Panc1 (cell line): ENCODE data around the gene TFDP1. TPM values are rescaled to one million over a fixed set of nuclear protein-coding genes. Genes with fewer than 3 reads are reported as not detected.

Source experiments
- ATAC-seq: fragments of 200-7000 bp; cut with Tn5 transposase; 2 replicates; pipeline ENCODE4 v1.9.1; 2020; ENCODE audit warnings: mild to moderate bottlenecking, moderate library complexity
- BruUV-seq: library from RNA; stranded (reverse); fragments of 400-500 nt; replicated peaks from 2 replicates; lab custom pipeline; 2021; lab: Mats Ljungman, UMichigan
- CTCF ChIA-PET: fragments of 300-600 bp; sonication (Branson Sonifier 250); formaldehyde crosslinking; loops from one replicate; lab custom pipeline; 2022; ENCODE audit warnings: antibody characterized with exemption; lab: Charles Lee
- POLR2A ChIA-PET: fragments of 300-600 bp; sonication (Branson Sonifier 250); formaldehyde crosslinking; loops from one replicate; lab custom pipeline; 2022; ENCODE audit warnings: antibody characterized with exemption; lab: Charles Lee
- DNase-seq: peaks from one replicate; pipeline ENCODE4 v3.0.0-alpha.2; 2010; ENCODE audit warnings: low read depth, low spot score
- H3K27ac ChIP-seq: 2 replicates; pipeline ENCODE4 v1.5.1; 2011; ENCODE audit warnings: mild to moderate bottlenecking, low read length, inconsistent platforms
- H3K27me3 ChIP-seq: fragments of 200-500 bp; sonication (Bioruptor generic); 2 replicates; pipeline ENCODE4 v1.6.0; 2014; ENCODE audit warnings: low read length, inconsistent platforms; ENCODE audit not compliant: control insufficient read depth, insufficient read depth
- H3K36me3 ChIP-seq: fragments of 200-500 bp; sonication (Bioruptor generic); 2 replicates; pipeline ENCODE4 v1.5.1; 2014; ENCODE audit warnings: inconsistent platforms, mild to moderate bottlenecking, low read length, moderate library complexity; ENCODE audit not compliant: control insufficient read depth, insufficient read depth
- H3K4me1 ChIP-seq: 2 replicates; pipeline ENCODE4 v1.5.1; 2011; ENCODE audit warnings: inconsistent platforms, mild to moderate bottlenecking, low read length, moderate library complexity; ENCODE audit not compliant: control insufficient read depth, insufficient read depth
- H3K4me3 ChIP-seq, 2 experiments: 2 replicates each; pipeline ENCODE4 v1.5.1; 2011 to 2012; ENCODE audit warnings: low read depth in 2 of 2, low read length in 2 of 2, mild to moderate bottlenecking in 2 of 2, inconsistent platforms in 1 of 2, moderate library complexity in 1 of 2
- H3K9me3 ChIP-seq: fragments of 200-500 bp; sonication (Bioruptor generic); 2 replicates; pipeline ENCODE4 v1.5.1; 2014; ENCODE audit warnings: low read depth, mild to moderate bottlenecking, inconsistent platforms, low read length, moderate library complexity; ENCODE audit not compliant: control insufficient read depth, insufficient read depth
- CTCF ChIP-seq: fragments of 450-650 bp; IDR thresholded peaks from 2 replicates; pipeline ENCODE4 v1.5.1; 2017; ENCODE audit warnings: mild to moderate bottlenecking
- POLR2AphosphoS5 ChIP-seq: IDR thresholded peaks from 2 replicates; pipeline ENCODE4 v1.6.1; 2012; ENCODE audit warnings: mild to moderate bottlenecking, low read depth, low read length, moderate library complexity
- REST ChIP-seq, 2 experiments: IDR thresholded peaks; 2 replicates each; pipeline ENCODE4 v1.6.1; 2011 to 2012; ENCODE audit warnings: low read depth in 2 of 2, control low read depth in 1 of 2, low read length in 1 of 2, mild to moderate bottlenecking in 1 of 2, moderate library complexity in 1 of 2; ENCODE audit not compliant: insufficient read depth in 1 of 2
- SIN3A ChIP-seq: IDR thresholded peaks from 2 replicates; pipeline ENCODE4 v1.6.1; 2012; ENCODE audit warnings: low read depth, mild to moderate bottlenecking, low read length, moderate library complexity, borderline replicate concordance; ENCODE audit not compliant: insufficient read depth
- TCF7L2 ChIP-seq: IDR thresholded peaks from 2 replicates; pipeline ENCODE4 v1.6.1; 2011; ENCODE audit warnings: mild to moderate bottlenecking, low read depth, low read length, inconsistent platforms
- in situ Hi-C: cut with HindIII; loops from 2 replicates; pipeline ENCODE4 v1.10.0; 2016; ENCODE audit warnings: low sequenced_read_pairs, low pct_unique_long_range_greater_than_20kb
- intact Hi-C: fragments of 100-400 bp; cut with micrococcal nuclease; formaldehyde crosslinking; loops from one replicate; pipeline ENCODE4 v1.10.0; 2022; ENCODE audit not compliant: unreplicated experiment
- total RNA-seq: library from RNA; stranded (reverse); gene quantifications from one replicate; pipeline ENCODE4 v1.2.1, GENCODE V29; 2021; ENCODE audit not compliant: unreplicated experiment

The TFDP1 gene
- total RNA-seq, 1 experiment from 2014 or later = 91.6 TPM

GRCh38 chr13:113591750-113592149 is 7.2 kb downstream of the TFDP1 start:
- Histone ChIP-seq H3K36me3 (no peaks in the 10 kb centered on the region), H3K9me3 (no peaks in the 10 kb centered on the region), H3K4me3 (no peak overlapping the region), H3K4me1 (no peaks in the 10 kb centered on the region), H3K27me3 (no peaks in the 10 kb centered on the region), H3K27ac (no peak overlapping the region)
- POLR2A ChIA-PET = no interaction called here
- CTCF ChIA-PET = no interaction called here
- no TSS peak for BruUV-seq
- intact Hi-C loops (no loop called here), in situ Hi-C loops (no loop called here)
- no peak for TF ChIP-seq SIN3A
- TF ChIP-seq REST (IDR thresholded peaks at IDR 0.05; ENCODE audit: insufficient read depth in 1 of 2, low read depth in 2 of 2, low read length in 1 of 2) = no peak
- TF ChIP-seq POLR2AphosphoS5 = no peak
- TF ChIP-seq TCF7L2 = no peak
- TF ChIP-seq CTCF = no peak
- ATAC-seq (no peak), DNase-seq (no peak)

GRCh38 chr13:113592571-113592970 is 8.0 kb downstream of the TFDP1 start:
- POLR2A ChIA-PET = no interaction called here

More at GRCh38 chr13:113592571-113592970, 8.0 kb downstream of the TFDP1 start:
- intact Hi-C loops (no loop called here), in situ Hi-C loops (no loop called here)
- Histone ChIP-seq H3K27ac (no peak overlapping the region), H3K4me1 (no peaks in the 10 kb centered on the region), H3K4me3 (no peak overlapping the region), H3K9me3 (no peaks in the 10 kb centered on the region), H3K27me3 (no peaks in the 10 kb centered on the region), H3K36me3 (no peaks in the 10 kb centered on the region)
- 0 out of 2 replicates have a peak, but pooled peaks have one; percentile 21 for ATAC-seq
- TF ChIP-seq CTCF (no peak), TCF7L2 (no peak), SIN3A (no peak), REST (IDR thresholded peaks at IDR 0.05; ENCODE audit: insufficient read depth in 1 of 2, low read depth in 2 of 2, low read length in 1 of 2) (no peak), POLR2AphosphoS5 (no peak)
- BruUV-seq = no TSS peak
- CTCF ChIA-PET = no interaction called here
- DNase-seq = no peak
